ENCODE data around the gene GIPC3. TPM values are rescaled to one million over a fixed set of nuclear protein-coding genes. Genes with fewer than 3 reads are reported as not detected.

The GIPC3 gene
- total RNA-seq, 1 donor from 2014 or later: 2.2 TPM

- H3K4me3 Mint-ChIP-seq (ENCODE audit: unreplicated experiment): no peak overlapping the region
- no peaks in the 10 kb centered on the region for H3K9me3 Mint-ChIP-seq (ENCODE audit: low read depth)
- H3K4me1 Mint-ChIP-seq (ENCODE audit: low read depth): no peaks in the 10 kb centered on the region
- H3K27ac Mint-ChIP-seq (ENCODE audit: unreplicated experiment): no peak overlapping the region
- no peak for DNase-seq (ENCODE audit: low spot score)
- no peaks in the 10 kb centered on the region for H3K27me3 Mint-ChIP-seq (ENCODE audit: low read depth)
- peaks cover 15% of the 10 kb centered on the region for H3K36me3 Mint-ChIP-seq (ENCODE audit: low read depth)
- TF ChIP-seq CTCF (IDR thresholded peaks at IDR 0.05): no peak
Measured at GRCh38 chr19:3642296-3642695, 57.0 kb downstream of the GIPC3 start.

Other genes with a start within 250 kb of the GIPC3 start
- gene NFIC, start 218.9 kb upstream of the GIPC3 start, total RNA-seq: 81.5 to 85.5 TPM (median 83.4 TPM) in 3 replicates
- not detected in 3 replicates for gene SMIM24, start 105.0 kb upstream of the GIPC3 start, total RNA-seq
- not detected in 3 replicates for gene SMIM44, start 102.0 kb upstream of the GIPC3 start, total RNA-seq
- 9.9 to 10.3 TPM (median 10.1 TPM) in 3 replicates for gene DOHH, start 84.8 kb upstream of the GIPC3 start, total RNA-seq
- gene FZR1, start 79.2 kb upstream of the GIPC3 start, total RNA-seq: 35.0 to 37.6 TPM (median 36.5 TPM) in 3 replicates
- gene TEKTIP1, start 46.3 kb upstream of the GIPC3 start, total RNA-seq: 0.35 to 0.65 TPM (median 0.56 TPM) in 3 replicates
- 65.8 to 101 TPM (median 98.4 TPM) in 3 replicates for gene MFSD12, start 27.9 kb upstream of the GIPC3 start, total RNA-seq
- gene HMG20B, start 12.5 kb upstream of the GIPC3 start, total RNA-seq: 60.9 to 69.3 TPM (median 68.2 TPM) in 3 replicates
- gene TBXA2R, start 21.4 kb downstream of the GIPC3 start, total RNA-seq: 5.4 to 5.8 TPM in 2 of 3 replicates, not detected in the other
- gene CACTIN, start 41.3 kb downstream of the GIPC3 start, total RNA-seq: 18.6 to 22.0 TPM (median 19.5 TPM) in 3 replicates
- gene PIP5K1C, start 115.0 kb downstream of the GIPC3 start, total RNA-seq: 81.0 to 98.4 TPM (median 85.5 TPM) in 3 replicates
- not detected in 3 replicates for gene TJP3, start 122.9 kb downstream of the GIPC3 start, total RNA-seq
- gene APBA3, start 176.2 kb downstream of the GIPC3 start, total RNA-seq: 17.8 to 20.4 TPM (median 18.2 TPM) in 3 replicates
- gene MRPL54, start 177.2 kb downstream of the GIPC3 start, total RNA-seq: 41.6 to 52.4 TPM (median 42.9 TPM) in 3 replicates
- not detected in 3 replicates for gene RAX2, start 186.8 kb downstream of the GIPC3 start, total RNA-seq
- gene MATK, start 200.9 kb downstream of the GIPC3 start, total RNA-seq: not detected in 3 replicates

All from chondrocyte (in vitro differentiated cells).